OCI-LY7 (cell line): ENCODE data around the gene SGK1.

Source experiments
- CTCF ChIP-seq: fragments of 200-600 bp; sonication (generic); conservative IDR thresholded peaks from 2 replicates; pipeline ENCODE4 v1.5.1; 2014; ENCODE audit warnings: mild to moderate bottlenecking, antibody characterized with exemption, low read length, moderate library complexity, mixed read lengths
- EZH2phosphoT487 ChIP-seq: fragments of 200-600 bp; sonication (generic); IDR thresholded peaks from 2 replicates; pipeline ENCODE4 v1.6.1; 2018; ENCODE audit warnings: low read depth, borderline replicate concordance, mild to moderate bottlenecking, mixed run types, antibody characterized with exemption, low read length, moderate library complexity, mixed read lengths

DNA sequence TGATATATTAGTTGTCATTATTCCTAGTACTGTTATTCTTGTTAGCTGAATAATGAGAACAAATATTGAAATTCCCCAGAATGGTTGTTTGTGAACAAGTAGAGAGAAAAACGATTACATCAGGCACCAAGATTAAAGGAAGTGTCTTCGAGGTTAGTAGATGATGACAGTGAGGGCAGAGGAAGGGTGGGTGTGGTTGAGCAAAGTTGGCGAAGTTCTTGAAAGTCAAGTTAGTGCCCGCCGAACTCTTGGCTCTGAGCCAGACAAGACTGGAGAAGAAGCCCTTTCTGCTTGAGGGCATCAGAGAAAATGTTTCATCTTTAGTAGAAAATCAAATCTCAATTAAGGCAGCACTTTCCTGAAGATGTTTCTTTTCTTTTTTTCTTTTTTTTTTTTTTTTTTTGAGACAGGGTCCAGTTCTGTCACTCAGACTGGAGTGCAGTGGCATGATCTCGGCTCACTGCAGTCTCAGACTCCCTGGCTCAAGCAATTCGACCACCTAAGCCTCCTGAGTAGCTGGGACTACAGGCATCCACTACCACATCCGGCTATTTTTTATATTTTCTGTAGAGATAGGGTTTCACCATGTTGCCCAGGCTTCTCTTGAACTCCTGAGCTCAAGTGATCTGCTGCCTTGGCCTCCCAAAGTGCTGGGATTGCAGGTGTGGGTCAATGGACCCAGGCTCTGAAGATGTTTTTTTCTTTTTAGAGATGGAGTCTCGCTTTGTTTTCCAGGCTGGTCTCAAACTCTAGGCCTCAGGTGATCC is 77.1 kb downstream of the SGK1 start:
- TF ChIP-seq CTCF = no peak
- no peak for TF ChIP-seq EZH2phosphoT487
